Measurements from ENCODE around the gene RHD. TPM values are rescaled to one million over a fixed set of nuclear protein-coding genes. Genes with fewer than 3 reads are reported as not detected.
"Not testable (repeated sequence)": the region's sequence is repeated elsewhere in the genome, so short reads cannot be mapped to it uniquely, and the experiment has no call there.

Gene RHD
- total RNA-seq, 3 donors from 2014 or later (not counting 1 experiment from before 2014, with no cell fraction given) = 0.21 TPM; not detected in 2

GRCh38 chr1:25327864-25328790, 55.8 kb downstream of the RHD start:
- H3K27ac Mint-ChIP-seq; intact Hi-C loops (cut with micrococcal nuclease): not testable (repeated sequence)
- ATAC-seq = peak; percentile 79 to 88 (median 87)

DNA sequence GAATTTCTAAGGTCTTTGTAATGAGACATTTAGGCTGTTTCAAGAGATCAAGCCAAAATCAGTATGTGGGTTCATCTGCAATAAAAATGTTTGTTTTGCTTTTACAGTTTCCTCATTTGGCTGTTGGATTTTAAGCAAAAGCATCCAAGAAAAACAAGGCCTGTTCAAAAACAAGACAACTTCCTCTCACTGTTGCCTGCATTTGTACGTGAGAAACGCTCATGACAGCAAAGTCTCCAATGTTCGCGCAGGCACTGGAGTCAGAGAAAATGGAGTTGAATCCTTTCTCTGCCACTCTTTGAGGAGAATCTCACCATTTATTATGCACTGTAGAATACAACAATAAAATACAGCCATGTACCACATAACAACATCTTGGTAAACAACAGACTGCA, 56.5 kb downstream of the RHD start:
- H3K4me1 ChIP-seq (ENCODE audit: control insufficient read depth, insufficient read depth, low read length); H3K4me3 ChIP-seq (ENCODE audit: low read length); H3K4me1 Mint-ChIP-seq; DNase-seq; H3K27me3 ChIP-seq (ENCODE audit: control insufficient read depth, insufficient read depth, low read length); H3K36me3 Mint-ChIP-seq; H3K9me3 Mint-ChIP-seq; H3K9me3 ChIP-seq (ENCODE audit: control insufficient read depth, insufficient read depth, low read length); H3K36me3 ChIP-seq (ENCODE audit: control insufficient read depth, insufficient read depth, low read length); H3K27ac Mint-ChIP-seq; H3K27me3 Mint-ChIP-seq (ENCODE audit: low read depth in 2 of 2); ATAC-seq; intact Hi-C loops (cut with micrococcal nuclease); H3K4me3 Mint-ChIP-seq; H3K27ac ChIP-seq (ENCODE audit: low read length): not testable (repeated sequence)
- no CpG with 5 or more reads among the region's 4 CpGs for WGBS (ENCODE audit: insufficient coverage)

More at GRCh38 chr1:25327864-25328790, 55.8 kb downstream of the RHD start:
- H3K9me3 ChIP-seq (ENCODE audit: control insufficient read depth, insufficient read depth, low read length); H3K36me3 ChIP-seq (ENCODE audit: control insufficient read depth, insufficient read depth, low read length); H3K4me1 ChIP-seq (ENCODE audit: control insufficient read depth, insufficient read depth, low read length); DNase-seq; H3K27ac ChIP-seq (ENCODE audit: low read length); H3K4me3 ChIP-seq (ENCODE audit: low read length); H3K4me3 Mint-ChIP-seq; H3K9me3 Mint-ChIP-seq; H3K4me1 Mint-ChIP-seq; H3K27me3 ChIP-seq (ENCODE audit: control insufficient read depth, insufficient read depth, low read length); H3K36me3 Mint-ChIP-seq; H3K27me3 Mint-ChIP-seq (ENCODE audit: low read depth in 2 of 2): not testable (repeated sequence)
- WGBS (ENCODE audit: insufficient coverage) = no CpG with 5 or more reads among the region's 17 CpGs

DNA sequence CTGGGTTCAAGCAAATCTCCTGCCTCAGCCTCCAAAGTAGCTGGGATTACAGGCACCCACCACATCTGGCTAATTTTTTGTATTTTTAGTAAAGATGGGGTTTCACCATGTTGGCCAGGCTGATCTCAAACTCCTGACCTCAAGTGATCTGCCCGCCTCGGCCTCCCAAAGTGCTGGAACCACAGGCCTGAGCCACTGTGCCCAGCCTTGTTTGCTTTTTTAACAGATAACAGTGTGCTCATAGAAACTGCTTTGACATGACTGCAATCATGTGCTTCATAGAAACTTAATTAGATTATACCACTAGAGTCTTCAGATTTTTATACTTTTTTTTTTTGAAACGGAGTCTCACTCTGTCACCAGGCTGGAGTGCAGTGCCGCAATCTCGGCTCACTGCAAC, 57.0 kb downstream of the RHD start:
- H3K4me3 ChIP-seq (ENCODE audit: low read length); H3K9me3 ChIP-seq (ENCODE audit: control insufficient read depth, insufficient read depth, low read length); H3K27me3 Mint-ChIP-seq (ENCODE audit: low read depth in 2 of 2); H3K36me3 Mint-ChIP-seq; H3K27ac ChIP-seq (ENCODE audit: low read length); H3K27me3 ChIP-seq (ENCODE audit: control insufficient read depth, insufficient read depth, low read length); DNase-seq; H3K4me1 Mint-ChIP-seq; H3K4me3 Mint-ChIP-seq; ATAC-seq; H3K9me3 Mint-ChIP-seq; H3K36me3 ChIP-seq (ENCODE audit: control insufficient read depth, insufficient read depth, low read length); intact Hi-C loops (cut with micrococcal nuclease); H3K4me1 ChIP-seq (ENCODE audit: control insufficient read depth, insufficient read depth, low read length): not testable (repeated sequence)
- 82% methylated on average over 3 of the region's 5 CpGs for WGBS (ENCODE audit: insufficient coverage)
- peak overlapping the region in 1 of 2 donors; percentile 13 for H3K27ac Mint-ChIP-seq

DNA sequence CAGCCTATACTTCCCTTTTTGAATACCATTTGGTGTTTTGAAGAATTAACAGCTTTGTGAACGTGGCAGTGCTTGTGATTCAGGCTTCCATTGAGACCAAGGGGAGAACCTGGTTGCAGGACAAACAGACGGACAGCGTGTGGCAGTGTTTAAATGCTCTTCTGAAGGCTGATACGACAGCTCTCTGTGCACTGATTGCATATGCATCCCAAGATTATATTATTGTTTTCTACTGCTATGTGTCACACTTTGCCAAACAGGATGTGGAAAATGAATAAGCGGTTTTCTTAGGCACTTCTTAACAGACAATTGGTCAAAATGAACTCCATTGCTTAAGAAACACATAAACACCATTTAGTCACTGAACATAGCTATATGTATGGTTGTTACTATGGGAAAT, 57.6 kb downstream of the RHD start:
- H3K4me3 Mint-ChIP-seq; H3K9me3 ChIP-seq (ENCODE audit: control insufficient read depth, insufficient read depth, low read length); H3K36me3 Mint-ChIP-seq; H3K9me3 Mint-ChIP-seq; H3K4me1 Mint-ChIP-seq; H3K27me3 ChIP-seq (ENCODE audit: control insufficient read depth, insufficient read depth, low read length); H3K27me3 Mint-ChIP-seq (ENCODE audit: low read depth in 2 of 2); DNase-seq; H3K4me1 ChIP-seq (ENCODE audit: control insufficient read depth, insufficient read depth, low read length); intact Hi-C loops (cut with micrococcal nuclease); H3K4me3 ChIP-seq (ENCODE audit: low read length); H3K36me3 ChIP-seq (ENCODE audit: control insufficient read depth, insufficient read depth, low read length); H3K27ac ChIP-seq (ENCODE audit: low read length): not testable (repeated sequence)
- peak overlapping the region in 1 of 2 donors; percentile 13 for H3K27ac Mint-ChIP-seq
- peak in 2 of 3 donors; percentile 46 to 48 for ATAC-seq
- WGBS (ENCODE audit: insufficient coverage) = no CpG with 5 or more reads among the region's 5 CpGs

DNA sequence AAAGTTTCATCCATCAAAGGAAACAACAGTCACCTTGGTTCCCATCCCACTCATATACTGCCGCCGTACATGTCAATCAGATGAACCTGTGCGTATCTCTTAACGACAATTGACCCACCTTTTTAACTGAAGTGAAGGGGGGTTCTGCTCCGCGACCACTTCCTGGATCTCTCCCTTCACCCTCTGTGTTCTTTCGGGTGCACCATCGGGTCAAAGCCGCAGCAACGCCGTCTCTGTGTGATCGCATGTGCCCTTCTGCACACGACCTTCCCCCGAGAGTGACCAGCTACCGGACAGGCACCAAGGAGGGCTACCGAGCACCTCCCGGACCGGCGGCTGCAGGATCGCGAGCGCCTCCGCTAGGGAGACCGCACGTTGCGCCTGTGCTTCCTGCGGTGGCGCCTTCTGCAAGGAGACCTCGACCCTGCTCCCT, 64.6 kb downstream of the RHD start:
- H3K4me3 ChIP-seq (ENCODE audit: low read length) = peak overlapping the region; percentile 69
- not testable (repeated sequence) for H3K9me3 Mint-ChIP-seq; H3K27me3 Mint-ChIP-seq (ENCODE audit: low read depth in 2 of 2); H3K36me3 Mint-ChIP-seq; H3K36me3 ChIP-seq (ENCODE audit: control insufficient read depth, insufficient read depth, low read length); H3K27me3 ChIP-seq (ENCODE audit: control insufficient read depth, insufficient read depth, low read length); H3K4me1 ChIP-seq (ENCODE audit: control insufficient read depth, insufficient read depth, low read length); H3K9me3 ChIP-seq (ENCODE audit: control insufficient read depth, insufficient read depth, low read length)
- Mint-ChIP-seq H3K4me3 (peak overlapping the region; percentile 94), H3K4me1 (peaks cover 24 to 35% of the 10 kb centered on the region in 2 donors), H3K27ac (peak overlapping the region; percentile 87 to 90)
- intact Hi-C loops (cut with micrococcal nuclease) = loop anchor here (5.0 kb wide), 3 partner anchors 75 to 95 kb away; partner anchors contain the start of genes MACO1 and RSRP1
- WGBS (ENCODE audit: insufficient coverage) = 0% methylated on average over 20 of the region's 29 CpGs
- H3K27ac ChIP-seq (ENCODE audit: low read length) = peak overlapping the region; percentile 50
- DNase-seq (peak; percentile 26 to 54), ATAC-seq (peak; percentile 2 to 15 (median 2))

DNA sequence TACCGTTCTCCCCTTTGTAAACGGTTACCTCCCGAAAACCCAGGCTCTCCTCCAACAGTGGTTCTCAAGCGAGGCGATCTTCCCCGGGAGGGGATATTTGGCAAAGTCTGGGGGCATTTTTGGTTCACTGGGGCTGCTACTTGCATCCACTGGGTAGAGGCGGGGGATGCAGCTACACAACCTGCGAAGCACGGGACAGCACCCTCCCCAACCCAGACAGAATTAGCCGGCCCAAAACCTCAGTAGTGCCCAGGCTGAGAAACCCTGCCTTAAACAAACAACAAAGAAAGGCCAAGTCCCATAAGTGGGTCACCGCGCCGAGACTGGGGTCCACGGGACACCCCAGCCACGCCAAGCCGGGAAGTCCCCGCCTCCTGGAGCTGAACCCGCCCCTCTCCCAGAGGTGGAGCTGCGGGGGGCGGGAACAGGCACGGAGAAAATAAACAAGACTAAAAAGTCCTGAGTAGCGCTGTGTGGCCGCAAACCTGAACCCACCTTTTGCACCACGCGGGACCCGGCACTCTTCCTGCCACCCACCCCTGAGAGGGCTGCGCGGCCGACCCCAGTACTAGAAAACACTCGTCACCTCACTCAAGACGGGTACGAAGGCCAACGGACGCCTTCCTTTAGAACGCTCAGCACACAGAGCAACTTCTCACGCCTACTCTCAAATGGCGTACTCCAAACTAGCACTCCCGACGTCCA, 65.3 kb downstream of the RHD start:
- peak overlapping the region; percentile 98 for H3K27ac ChIP-seq (ENCODE audit: low read length)
- H3K27me3 ChIP-seq (ENCODE audit: control insufficient read depth, insufficient read depth, low read length); H3K36me3 ChIP-seq (ENCODE audit: control insufficient read depth, insufficient read depth, low read length); H3K36me3 Mint-ChIP-seq; H3K9me3 ChIP-seq (ENCODE audit: control insufficient read depth, insufficient read depth, low read length); H3K9me3 Mint-ChIP-seq; H3K4me1 ChIP-seq (ENCODE audit: control insufficient read depth, insufficient read depth, low read length); H3K27me3 Mint-ChIP-seq (ENCODE audit: low read depth in 2 of 2): not testable (repeated sequence)
- H3K4me3 Mint-ChIP-seq = peak overlapping the region; percentile 94
- intact Hi-C loops (cut with micrococcal nuclease) = loop anchor here (5.0 kb wide), 3 partner anchors 75 to 95 kb away; partner anchors contain the start of genes MACO1 and RSRP1
- ATAC-seq (peak; percentile 46 to 67 (median 54)), DNase-seq (peak in 1 of 2 donors; percentile 59)
- WGBS (ENCODE audit: insufficient coverage) = 0% methylated on average over 9 of the region's 39 CpGs
- H3K27ac Mint-ChIP-seq = peak overlapping the region; percentile 92 to 97
- H3K4me3 ChIP-seq (ENCODE audit: low read length) = peak overlapping the region; percentile 99
- peaks cover 27 to 39% of the 10 kb centered on the region in 2 donors for H3K4me1 Mint-ChIP-seq
